GM12875 (cell line): ENCODE results near the gene THSD4.
"Not testable (repeated sequence)": the region's sequence is repeated elsewhere in the genome, so short reads cannot be mapped to it uniquely, and the experiment has no call there.

Source experiments
- H3K4me3 ChIP-seq: one replicate; pipeline ENCODE4 v1.5.1; 2011; ENCODE audit warnings: low read depth, low read length, control low read depth
- CTCF ChIP-seq: IDR thresholded peaks from 2 replicates; pipeline ENCODE4 v1.5.1; 2011; ENCODE audit warnings: low read depth, mild to moderate bottlenecking, control low read depth, inconsistent platforms, low read length, moderate library complexity, borderline replicate concordance; ENCODE audit not compliant: insufficient read depth

THSD4 gene

GRCh38 chr15:71155534-71155933 lies 40.3 kb downstream of the THSD4 start:
- TF ChIP-seq CTCF, result no peak

GRCh38 chr15:71160976-71161375 lies 45.7 kb downstream of the THSD4 start:
- no peak overlapping the region for H3K4me3 ChIP-seq
- TF ChIP-seq CTCF, result no peak

More at GRCh38 chr15:71155534-71155933, 40.3 kb downstream of the THSD4 start:
- H3K4me3 ChIP-seq, result no peak overlapping the region

- no peak overlapping the region for H3K4me3 ChIP-seq
- TF ChIP-seq CTCF, result no peak
These were observed 47.0 kb downstream of the THSD4 start for GRCh38 chr15:71162309-71162708.

GRCh38 chr15:71164606-71165005 lies 49.3 kb downstream of the THSD4 start:
- not testable (repeated sequence) for H3K4me3 ChIP-seq

GRCh38 chr15:71167445-71168165 lies 52.3 kb downstream of the THSD4 start:
- no peak for TF ChIP-seq CTCF

GRCh38 chr15:71168166-71168834 lies 53.0 kb downstream of the THSD4 start:
- no peak overlapping the region for H3K4me3 ChIP-seq
- no peak for TF ChIP-seq CTCF

More at GRCh38 chr15:71167445-71168165, 52.3 kb downstream of the THSD4 start:
- no peak overlapping the region for H3K4me3 ChIP-seq

GRCh38 chr15:71170163-71170562 lies 54.9 kb downstream of the THSD4 start:
- TF ChIP-seq CTCF, result no peak

GRCh38 chr15:71171195-71171594 lies 55.9 kb downstream of the THSD4 start:
- no peak for TF ChIP-seq CTCF
- no peak overlapping the region for H3K4me3 ChIP-seq

More at GRCh38 chr15:71170163-71170562, 54.9 kb downstream of the THSD4 start:
- no peak overlapping the region for H3K4me3 ChIP-seq

GRCh38 chr15:71174360-71174759 lies 59.1 kb downstream of the THSD4 start:
- not testable (repeated sequence) for H3K4me3 ChIP-seq
